Ovary (tissue), 3 donors: ENCODE results near the gene GNAT3.

Experiments used
- CTCF ChIP-seq, 3 donors: fragments of 450-650 bp in 2 of 3; fragments of 200-600 bp in 1 of 3; IDR thresholded peaks; one replicate each; pipeline versions ENCODE4 v1.5.1 to v1.8.0; 2016 to 2022; ENCODE audit warnings: antibody characterized with exemption in 3 of 3, mild to moderate bottlenecking in 1 of 3
- EP300 ChIP-seq: sonication (generic); formaldehyde crosslinking; IDR thresholded peaks from one replicate; pipeline ENCODE4 v1.6.1; 2017; ENCODE audit warnings: antibody characterized with exemption
- POLR2A ChIP-seq: fragments of 450-650 bp; IDR thresholded peaks from one replicate; pipeline ENCODE4 v1.6.1; 2017; ENCODE audit warnings: antibody characterized with exemption, mild to moderate bottlenecking, moderate library complexity
- donor health status: DM: no; HTN: no; CAD: no.

- TF ChIP-seq CTCF (IDR thresholded peaks at IDR 0.05) (no peak), POLR2A (no peak), EP300 (no peak)
Measured at GRCh38 chr7:80558116-80558515, 46.3 kb upstream of the GNAT3 start.
